COLO668 (cell line): ENCODE results near the gene FBXO31.
"Not testable (repeated sequence)": the region's sequence is repeated elsewhere in the genome, so short reads cannot be mapped to it uniquely, and the experiment has no call there.

Experiments used
- DNase-seq: peaks from one replicate; lab custom pipeline; 2025; ENCODE audit not compliant: unreplicated experiment; lab: John Stamatoyannopoulos, UW

The FBXO31 gene

GRCh38 chr16:87387942-87388817, 4.6 kb upstream of the FBXO31 start:
- peak; percentile 93 for DNase-seq

GRCh38 chr16:87384875-87385167, 1.2 kb upstream of the FBXO31 start:
- DNase-seq, result not testable (repeated sequence)

GRCh38 chr16:87384162-87384874, 742 bp upstream of the FBXO31 start:
- peak; percentile 76 for DNase-seq

- no peak for DNase-seq
Measured at GRCh38 chr16:87382023-87382785, 1.4 kb downstream of the FBXO31 start.

- no peak for DNase-seq
Measured at GRCh38 chr16:87380881-87381280, 2.7 kb downstream of the FBXO31 start.

- no peak for DNase-seq
Measured at GRCh38 chr16:87380403-87380802, 3.2 kb downstream of the FBXO31 start.

GRCh38 chr16:87379312-87379752, 4.2 kb downstream of the FBXO31 start:
- not testable (repeated sequence) for DNase-seq

GRCh38 chr16:87376660-87377059, 6.9 kb downstream of the FBXO31 start:
- DNase-seq, result no peak

- DNase-seq, result no peak
Measured at GRCh38 chr16:87375426-87376135, 8.0 kb downstream of the FBXO31 start.

- DNase-seq, result no peak
Measured at GRCh38 chr16:87374313-87374712, 9.3 kb downstream of the FBXO31 start.

GRCh38 chr16:87372305-87372704, 11.3 kb downstream of the FBXO31 start:
- no peak for DNase-seq

GRCh38 chr16:87371261-87371866, 12.2 kb downstream of the FBXO31 start:
- DNase-seq, result no peak

GRCh38 chr16:87369796-87370719, 13.5 kb downstream of the FBXO31 start:
- no peak for DNase-seq

- DNase-seq, result no peak
Measured at GRCh38 chr16:87369117-87369765, 14.3 kb downstream of the FBXO31 start.

GRCh38 chr16:87368029-87368770, 15.4 kb downstream of the FBXO31 start:
- DNase-seq, result no peak

- DNase-seq, result no peak
Measured at GRCh38 chr16:87367529-87367928, 16.0 kb downstream of the FBXO31 start.

- no peak for DNase-seq
Measured at GRCh38 chr16:87366930-87367329, 16.6 kb downstream of the FBXO31 start.

GRCh38 chr16:87366288-87366687, 17.3 kb downstream of the FBXO31 start:
- no peak for DNase-seq
